Duodenal mucosa (tissue), 2 donors: ENCODE data around the gene FAXDC2.
A peak's percentile ranks its signal among the peaks of the same experiment; 100 is the strongest.
"Not testable (repeated sequence)": the region's sequence is repeated elsewhere in the genome, so short reads cannot be mapped to it uniquely, and the experiment has no call there.

Source experiments
- H3K27ac ChIP-seq: one replicate; pipeline ENCODE4 v1.7.0; 2013; ENCODE audit warnings: low read depth, low read length
- H3K27me3 ChIP-seq, 2 donors: one replicate each; pipeline ENCODE4 v1.7.0; 2013; ENCODE audit warnings: low read length in 2 of 2, control low read depth in 1 of 2; ENCODE audit not compliant: insufficient read depth in 2 of 2, control insufficient read depth in 1 of 2
- H3K36me3 ChIP-seq, 2 donors: one replicate each; pipeline ENCODE4 v1.7.0; 2013; ENCODE audit warnings: low read length in 2 of 2, control low read depth in 1 of 2; ENCODE audit not compliant: insufficient read depth in 2 of 2, control insufficient read depth in 1 of 2
- H3K4me1 ChIP-seq, 2 donors: one replicate each; pipeline ENCODE4 v1.7.0; 2013; ENCODE audit warnings: low read length in 2 of 2, control low read depth in 1 of 2; ENCODE audit not compliant: insufficient read depth in 2 of 2, control insufficient read depth in 1 of 2
- H3K4me3 ChIP-seq, 2 donors: one replicate each; pipeline ENCODE4 v1.7.0; 2013; ENCODE audit warnings: low read length in 2 of 2, low read depth in 1 of 2
- H3K9ac ChIP-seq, 2 donors: one replicate each; pipeline ENCODE4 v1.7.0; 2013; ENCODE audit warnings: low read length in 2 of 2, low read depth in 1 of 2
- H3K9me3 ChIP-seq, 2 donors: one replicate each; pipeline ENCODE4 v1.7.0; 2013; ENCODE audit warnings: low read length in 2 of 2, control low read depth in 1 of 2; ENCODE audit not compliant: control insufficient read depth in 1 of 2

Gene FAXDC2

DNA sequence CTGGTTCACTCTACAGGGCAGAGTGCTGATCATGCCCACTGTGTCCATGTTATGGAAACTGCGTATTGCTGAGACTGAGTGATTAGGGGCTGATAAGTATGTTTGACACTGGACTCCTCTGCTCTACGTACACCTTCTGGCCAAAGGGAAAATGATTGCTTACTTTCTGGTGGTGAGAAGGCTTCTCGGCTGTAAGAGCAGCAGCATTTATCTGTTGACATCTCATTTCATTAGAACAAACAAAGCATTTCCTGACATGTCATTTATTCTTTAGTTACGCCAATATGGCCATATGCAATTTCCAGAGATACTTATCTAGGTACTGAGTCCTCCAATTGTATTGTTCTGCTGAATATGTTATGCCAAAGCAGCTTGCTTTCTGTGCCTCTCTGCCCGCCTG is 5.6 kb downstream of the FAXDC2 start:
- Histone ChIP-seq H3K36me3 (no peaks in the 10 kb centered on the region), H3K9me3 (no peaks in the 10 kb centered on the region), H3K9ac (no peak overlapping the region), H3K4me3 (no peak overlapping the region), H3K27me3 (no peaks in the 10 kb centered on the region), H3K27ac (no peak overlapping the region), H3K4me1 (peaks cover 0 to 7% of the 10 kb centered on the region in 2 donors)

DNA sequence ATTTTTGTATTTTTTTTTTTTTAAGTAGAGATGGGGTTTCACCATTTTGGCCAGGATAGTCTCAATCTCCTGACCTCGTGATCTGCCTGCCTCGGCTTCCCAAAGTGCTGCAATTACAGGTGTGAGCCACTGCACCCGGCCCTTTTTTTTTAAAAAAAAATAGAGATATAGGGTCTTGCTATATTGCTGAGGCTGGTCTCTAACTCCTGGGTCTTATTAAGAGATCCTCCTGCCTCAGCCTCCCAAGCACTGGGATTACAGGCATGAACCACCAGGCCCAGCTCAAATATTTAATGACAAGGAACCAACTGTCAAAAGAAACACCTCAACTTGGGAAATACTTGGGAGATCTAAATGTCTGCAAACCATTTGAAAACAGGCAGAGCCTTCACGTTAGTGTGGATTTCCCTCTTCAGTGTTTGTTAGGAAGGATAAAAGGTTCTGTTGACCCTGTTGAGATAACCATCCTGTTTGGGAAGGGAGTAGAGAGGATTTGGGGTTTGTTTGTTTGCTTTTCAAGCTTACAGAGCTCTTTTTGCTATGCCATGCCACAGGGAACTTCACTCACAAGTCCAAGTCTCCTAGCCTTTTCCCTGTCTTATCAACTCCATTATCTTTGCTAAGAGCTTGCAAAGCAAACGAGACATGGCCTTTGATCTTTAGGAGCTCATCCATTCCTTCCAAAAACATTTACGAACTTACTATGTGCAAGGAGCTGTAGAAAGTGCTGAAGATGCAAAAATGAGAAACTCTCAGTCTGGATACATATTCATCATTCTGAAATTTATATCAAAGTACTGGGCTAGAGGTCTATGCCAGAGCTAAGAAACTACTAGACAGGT is 7.5 kb downstream of the FAXDC2 start:
- Histone ChIP-seq H3K36me3 (no peaks in the 10 kb centered on the region), H3K4me1 (peaks cover 3 to 11% of the 10 kb centered on the region in 2 donors), H3K27me3 (no peaks in the 10 kb centered on the region), H3K4me3 (no peak overlapping the region), H3K9ac (no peak overlapping the region), H3K9me3 (no peaks in the 10 kb centered on the region), H3K27ac (no peak overlapping the region)

DNA sequence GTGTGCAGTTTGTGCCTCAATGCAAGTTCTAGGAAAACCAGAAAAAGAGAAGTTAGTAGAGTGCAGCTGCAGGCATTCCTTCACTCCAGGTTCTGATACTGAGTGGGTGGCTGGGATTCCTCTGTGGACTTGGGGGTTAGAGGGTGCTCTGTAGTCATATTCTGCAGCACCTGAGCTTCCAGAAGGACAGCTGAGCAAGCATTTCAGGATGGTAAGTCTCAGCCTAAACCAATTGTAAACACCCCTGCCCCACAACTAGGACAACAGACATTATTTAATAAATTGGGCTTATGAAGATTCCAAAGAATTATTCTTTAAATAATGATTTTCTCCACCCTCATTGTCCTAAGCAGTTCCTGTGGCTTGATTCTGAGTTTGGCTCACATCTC is 9.1 kb downstream of the FAXDC2 start:
- no peak overlapping the region for H3K4me3 ChIP-seq
- peaks cover 6 to 22% of the 10 kb centered on the region in 2 donors for H3K4me1 ChIP-seq
- H3K9ac ChIP-seq = no peak overlapping the region
- no peaks in the 10 kb centered on the region for H3K27me3 ChIP-seq
- H3K27ac ChIP-seq = no peak overlapping the region
- H3K9me3 ChIP-seq = no peaks in the 10 kb centered on the region
- no peaks in the 10 kb centered on the region for H3K36me3 ChIP-seq

DNA sequence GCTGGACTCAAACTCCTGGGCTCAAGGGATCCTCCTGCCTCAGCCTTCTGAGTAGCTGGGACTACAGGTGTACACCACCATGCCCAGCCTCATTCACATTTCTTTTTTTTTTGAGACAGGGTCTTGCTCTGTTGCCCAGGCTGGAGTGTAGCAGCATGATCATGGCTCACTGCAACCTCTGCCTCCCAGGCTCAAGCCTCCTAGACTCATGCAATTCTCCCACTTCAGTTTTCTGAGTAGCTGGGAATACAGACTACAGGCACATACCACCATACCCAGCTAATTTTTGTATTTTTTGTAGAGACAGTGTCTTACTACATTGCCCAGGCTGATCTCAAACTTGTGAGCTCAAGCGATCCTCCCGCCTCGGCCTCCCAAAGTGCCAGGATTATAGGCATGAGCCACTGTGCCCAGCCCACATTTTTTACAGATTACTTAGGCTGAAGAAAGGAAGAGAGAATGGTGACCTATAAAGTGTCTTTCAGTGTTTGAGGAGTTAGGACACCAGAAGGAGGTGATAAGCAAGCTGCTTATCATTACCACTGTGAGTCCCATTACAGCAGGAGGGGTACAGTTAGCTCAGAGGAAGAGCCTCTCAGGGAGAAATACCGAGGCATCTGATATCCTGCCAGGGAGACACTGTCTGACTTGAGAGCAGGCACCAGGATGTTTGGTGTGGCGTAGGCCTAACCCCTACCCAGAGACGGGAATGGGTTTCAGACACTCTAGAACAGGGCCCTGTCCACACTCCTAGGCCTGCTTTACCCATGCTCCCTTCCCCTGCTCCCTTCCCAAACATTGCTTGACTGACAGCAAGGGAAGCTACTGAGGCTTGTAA is 9.7 kb downstream of the FAXDC2 start:
- H3K9me3 ChIP-seq = no peaks in the 10 kb centered on the region
- H3K4me1 ChIP-seq = peaks cover 10 to 26% of the 10 kb centered on the region in 2 donors
- H3K4me3 ChIP-seq = no peak overlapping the region
- no peaks in the 10 kb centered on the region for H3K36me3 ChIP-seq
- H3K9ac ChIP-seq = no peak overlapping the region
- H3K27ac ChIP-seq = no peak overlapping the region
- no peaks in the 10 kb centered on the region for H3K27me3 ChIP-seq

DNA sequence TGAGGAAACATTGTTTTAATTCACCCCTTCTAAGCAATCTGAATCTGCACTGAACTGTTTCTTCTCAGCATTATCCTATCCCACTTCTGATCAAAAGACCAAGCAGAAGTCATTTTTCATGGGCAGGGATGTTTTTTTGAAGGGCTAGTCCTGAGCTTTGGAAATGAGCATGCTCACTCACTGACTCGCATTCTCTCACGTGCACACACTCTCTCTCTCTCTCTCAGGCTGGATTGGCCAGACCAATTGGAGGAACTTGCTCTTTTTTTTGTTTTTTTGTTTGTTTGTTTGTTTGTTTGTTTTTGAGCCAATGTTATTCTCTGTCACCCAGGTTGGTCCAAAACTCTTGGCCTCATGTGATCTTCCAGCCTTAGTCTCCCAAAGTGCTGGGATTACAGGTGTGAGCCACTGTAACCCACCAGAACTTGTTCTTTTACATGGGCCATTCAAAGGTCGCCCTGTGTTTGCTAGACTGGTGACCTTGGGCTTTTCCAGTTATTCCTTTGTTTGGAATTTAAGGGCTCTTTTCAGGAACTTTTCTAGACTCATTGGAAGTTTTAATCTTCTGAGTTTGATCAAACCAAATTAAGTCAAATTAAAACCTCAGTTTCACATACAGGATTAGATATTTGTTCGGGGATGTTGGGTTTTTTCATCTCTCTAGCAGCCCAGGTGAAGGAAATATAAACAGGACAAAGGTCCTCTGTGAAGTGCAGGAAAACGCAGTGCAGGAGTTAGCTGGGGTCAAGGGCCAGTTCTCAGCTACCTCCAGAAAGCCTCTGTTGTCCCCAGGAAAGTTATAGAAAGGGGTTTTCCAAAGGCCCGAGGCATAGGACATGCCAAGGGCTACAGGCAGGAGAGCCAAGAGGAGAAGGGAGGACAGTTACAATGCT is 13.1 kb downstream of the FAXDC2 start:
- no peak overlapping the region for H3K27ac ChIP-seq
- no peaks in the 10 kb centered on the region for H3K27me3 ChIP-seq
- peak overlapping the region in 1 of 2 donors; percentile 19 for H3K4me3 ChIP-seq
- no peak overlapping the region for H3K9ac ChIP-seq
- no peaks in the 10 kb centered on the region for H3K9me3 ChIP-seq
- H3K4me1 ChIP-seq = peaks cover 20 to 26% of the 10 kb centered on the region in 2 donors
- H3K36me3 ChIP-seq = no peaks in the 10 kb centered on the region

DNA sequence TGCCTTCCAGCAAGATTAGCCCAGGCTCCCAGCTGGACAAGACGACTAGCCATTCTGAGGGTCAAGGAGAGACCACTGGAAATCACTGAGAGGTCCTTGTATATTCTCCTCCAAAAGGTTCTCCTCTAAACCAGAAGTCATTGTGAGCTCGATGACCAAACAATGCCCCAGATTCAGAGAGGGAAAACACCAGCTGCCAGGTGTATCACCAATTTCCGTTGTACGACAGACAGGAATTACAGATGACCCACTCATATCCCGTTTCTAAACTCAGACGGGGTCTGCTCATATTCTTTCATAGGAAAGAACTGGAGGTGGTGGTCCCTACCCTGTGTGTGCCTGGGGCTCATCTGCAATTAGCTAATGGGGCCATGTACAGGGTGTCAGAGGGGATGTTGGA is 14.2 kb downstream of the FAXDC2 start:
- Histone ChIP-seq H3K4me1 (peaks cover 20 to 26% of the 10 kb centered on the region in 2 donors), H3K27me3 (no peaks in the 10 kb centered on the region), H3K9ac (no peak overlapping the region), H3K27ac (no peak overlapping the region), H3K36me3 (peaks cover 0 to 5% of the 10 kb centered on the region in 2 donors), H3K4me3 (no peak overlapping the region), H3K9me3 (no peaks in the 10 kb centered on the region)

DNA sequence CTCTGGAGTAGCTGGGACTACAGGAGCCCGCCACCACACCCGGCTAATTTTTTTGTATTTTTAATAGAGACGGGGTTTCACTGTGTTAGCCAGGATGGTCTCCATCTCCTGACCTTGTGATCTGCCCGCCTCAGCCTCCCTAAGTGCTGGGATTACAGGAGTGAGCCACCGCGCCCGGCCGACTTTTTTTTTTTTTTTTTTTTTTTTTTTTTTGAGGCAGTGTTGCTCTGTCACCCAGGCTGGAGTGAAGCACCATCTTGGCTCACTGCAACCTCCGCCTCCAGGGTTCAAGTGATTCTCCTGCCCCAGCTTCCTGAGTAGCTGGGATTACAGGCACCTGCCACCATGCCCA is 14.7 kb downstream of the FAXDC2 start:
- peaks cover 0 to 10% of the 10 kb centered on the region in 2 donors for H3K36me3 ChIP-seq
- not testable (repeated sequence) for H3K4me3 ChIP-seq, H3K27me3 ChIP-seq, H3K9me3 ChIP-seq, H3K9ac ChIP-seq, H3K27ac ChIP-seq
- H3K4me1 ChIP-seq = peaks cover 20 to 26% of the 10 kb centered on the region in 2 donors

DNA sequence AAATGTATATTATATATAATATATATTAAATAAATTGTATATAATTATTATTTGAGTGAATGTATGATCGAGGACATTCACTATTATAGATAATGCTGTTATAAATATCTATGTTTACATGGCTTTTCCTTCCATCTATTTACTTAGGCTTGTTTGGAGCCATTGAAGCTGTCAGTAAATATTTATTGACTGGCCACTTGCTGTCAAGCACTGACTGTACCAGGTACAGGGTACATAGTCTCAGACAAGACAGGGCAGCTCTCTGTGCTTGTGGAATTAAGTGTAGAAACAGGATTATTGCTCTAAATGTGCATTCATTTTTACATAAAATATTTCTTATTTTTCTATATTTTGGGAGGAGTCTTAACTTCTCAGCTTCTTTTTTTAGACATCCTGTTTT is 16.4 kb downstream of the FAXDC2 start:
- no peak overlapping the region for H3K9ac ChIP-seq
- no peaks in the 10 kb centered on the region for H3K9me3 ChIP-seq
- peaks cover 0 to 24% of the 10 kb centered on the region in 2 donors for H3K36me3 ChIP-seq
- H3K4me1 ChIP-seq = peaks cover 25 to 26% of the 10 kb centered on the region in 2 donors
- H3K27ac ChIP-seq = no peak overlapping the region
- H3K27me3 ChIP-seq = no peaks in the 10 kb centered on the region
- no peak overlapping the region for H3K4me3 ChIP-seq

DNA sequence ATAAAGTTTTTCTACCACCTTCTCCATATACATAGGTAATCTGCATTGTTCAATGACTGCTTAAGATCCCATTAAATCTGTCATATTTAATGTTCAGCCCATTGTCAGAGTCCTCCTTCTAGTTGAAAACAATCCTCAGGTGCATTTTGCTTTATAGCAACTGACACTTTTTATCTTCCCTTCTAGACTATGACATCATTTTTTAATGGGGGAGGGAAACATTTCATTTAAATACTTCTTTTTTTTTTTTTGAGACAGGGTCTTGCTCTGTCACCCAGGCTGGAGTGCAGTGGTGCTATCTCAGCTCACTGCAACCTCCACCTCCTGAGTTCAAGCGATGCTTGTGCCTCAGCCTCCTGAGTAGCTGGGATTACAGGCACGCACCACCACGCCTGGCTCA is 17.6 kb downstream of the FAXDC2 start:
- not testable (repeated sequence) for H3K27me3 ChIP-seq, H3K9me3 ChIP-seq, H3K9ac ChIP-seq, H3K27ac ChIP-seq, H3K4me3 ChIP-seq
- Histone ChIP-seq H3K4me1 (peaks cover 21% of the 10 kb centered on the region in 2 donors), H3K36me3 (peaks cover 0 to 25% of the 10 kb centered on the region in 2 donors)
